ENCODE measurements around the gene CAP1. TPM values are rescaled to one million over a fixed set of nuclear protein-coding genes. Genes with fewer than 3 reads are reported as not detected.

Gene CAP1
- total RNA-seq, 2 donors from 2014 or later: 128 to 187 TPM

GRCh38 chr1:40011198-40011597 is 29.3 kb upstream of the CAP1 start:
- WGBS: 96% methylated on average over 3 of the region's 3 CpGs

GRCh38 chr1:40014253-40014706 is 26.2 kb upstream of the CAP1 start:
- H3K27ac ChIP-seq: no peak overlapping the region
- DNase-seq (ENCODE audit: low spot score): no peak
- 76% methylated on average over 3 of the region's 3 CpGs for WGBS
- intact Hi-C loops (cut with DNase I): no loop called here
- no peaks in the 10 kb centered on the region for H3K36me3 ChIP-seq
- no peaks in the 10 kb centered on the region for H3K9me3 ChIP-seq
- H3K27me3 ChIP-seq (replicated peaks; ENCODE audit: insufficient read depth): no peaks in the 10 kb centered on the region
- no peak overlapping the region for H3K4me3 ChIP-seq
- H3K4me1 ChIP-seq (replicated peaks): no peaks in the 10 kb centered on the region
- TF ChIP-seq POLR2A (IDR thresholded peaks at IDR 0.05): no peak
- TF ChIP-seq, protein P1, sequence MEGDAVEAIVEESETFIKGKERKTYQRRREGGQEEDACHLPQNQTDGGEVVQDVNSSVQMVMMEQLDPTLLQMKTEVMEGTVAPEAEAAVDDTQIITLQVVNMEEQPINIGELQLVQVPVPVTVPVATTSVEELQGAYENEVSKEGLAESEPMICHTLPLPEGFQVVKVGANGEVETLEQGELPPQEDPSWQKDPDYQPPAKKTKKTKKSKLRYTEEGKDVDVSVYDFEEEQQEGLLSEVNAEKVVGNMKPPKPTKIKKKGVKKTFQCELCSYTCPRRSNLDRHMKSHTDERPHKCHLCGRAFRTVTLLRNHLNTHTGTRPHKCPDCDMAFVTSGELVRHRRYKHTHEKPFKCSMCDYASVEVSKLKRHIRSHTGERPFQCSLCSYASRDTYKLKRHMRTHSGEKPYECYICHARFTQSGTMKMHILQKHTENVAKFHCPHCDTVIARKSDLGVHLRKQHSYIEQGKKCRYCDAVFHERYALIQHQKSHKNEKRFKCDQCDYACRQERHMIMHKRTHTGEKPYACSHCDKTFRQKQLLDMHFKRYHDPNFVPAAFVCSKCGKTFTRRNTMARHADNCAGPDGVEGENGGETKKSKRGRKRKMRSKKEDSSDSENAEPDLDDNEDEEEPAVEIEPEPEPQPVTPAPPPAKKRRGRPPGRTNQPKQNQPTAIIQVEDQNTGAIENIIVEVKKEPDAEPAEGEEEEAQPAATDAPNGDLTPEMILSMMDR (IDR thresholded peaks at IDR 0.05): no peak
- TF ChIP-seq POLR2AphosphoS5 (IDR thresholded peaks at IDR 0.05): no peak

More at GRCh38 chr1:40011198-40011597, 29.3 kb upstream of the CAP1 start:
- no peak overlapping the region for H3K27ac ChIP-seq
- no peaks in the 10 kb centered on the region for H3K36me3 ChIP-seq
- H3K4me3 ChIP-seq: no peak overlapping the region
- H3K9me3 ChIP-seq: no peaks in the 10 kb centered on the region
- H3K27me3 ChIP-seq (replicated peaks; ENCODE audit: insufficient read depth): no peaks in the 10 kb centered on the region
- TF ChIP-seq POLR2A (IDR thresholded peaks at IDR 0.05) (no peak), POLR2AphosphoS5 (IDR thresholded peaks at IDR 0.05) (no peak)
- TF ChIP-seq, protein P1 (IDR thresholded peaks at IDR 0.05): no peak
- no peaks in the 10 kb centered on the region for H3K4me1 ChIP-seq (replicated peaks)
- no peak for DNase-seq (ENCODE audit: low spot score)
- intact Hi-C loops (cut with DNase I): no loop called here

DNA sequence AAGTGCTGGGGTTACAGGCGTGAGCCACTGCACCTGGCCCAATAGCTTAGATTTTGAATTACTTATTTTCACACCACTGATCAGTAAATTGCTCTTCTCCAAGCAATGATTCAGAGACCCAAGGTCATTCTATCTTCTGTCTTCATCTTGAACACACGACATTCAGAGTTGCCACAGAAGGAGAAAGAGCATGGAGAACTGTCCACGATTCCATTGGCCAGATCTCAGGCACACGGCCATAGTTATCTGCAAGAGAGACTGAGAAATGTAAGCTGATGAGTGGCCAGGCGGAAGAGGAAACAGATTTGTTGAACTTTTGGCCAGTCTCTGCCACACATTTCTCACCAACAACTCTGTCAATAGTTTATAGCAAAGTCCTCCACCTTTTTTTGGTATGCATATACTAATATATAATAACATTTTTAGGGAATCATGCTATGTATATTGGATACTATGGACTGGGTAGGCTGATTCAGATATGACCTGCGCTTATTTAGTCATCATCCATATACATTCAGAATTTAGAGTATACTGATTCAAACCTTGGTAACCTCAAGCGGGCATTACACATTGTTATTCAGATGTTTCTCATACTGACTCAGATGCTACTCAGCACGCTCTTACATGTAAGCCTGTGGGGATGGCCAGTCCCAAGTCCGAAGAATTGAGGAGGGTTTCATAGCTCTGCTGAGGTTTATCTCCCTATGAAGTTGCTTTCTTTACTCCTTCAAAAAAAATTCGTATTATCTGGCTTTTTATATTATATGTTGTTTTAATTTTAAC is 25.5 kb upstream of the CAP1 start:
- intact Hi-C loops (cut with DNase I): no loop called here
- TF ChIP-seq, protein P1 (IDR thresholded peaks at IDR 0.05): no peak
- TF ChIP-seq POLR2AphosphoS5 (IDR thresholded peaks at IDR 0.05) (no peak), POLR2A (IDR thresholded peaks at IDR 0.05) (no peak)
- DNase-seq (ENCODE audit: low spot score): no peak
- no peak overlapping the region for H3K27ac ChIP-seq
- WGBS: 60% methylated on average over 10 of the region's 10 CpGs
- H3K4me3 ChIP-seq: no peak overlapping the region
- no peaks in the 10 kb centered on the region for H3K36me3 ChIP-seq
- H3K4me1 ChIP-seq (replicated peaks): no peaks in the 10 kb centered on the region
- no peaks in the 10 kb centered on the region for H3K9me3 ChIP-seq
- H3K27me3 ChIP-seq (replicated peaks; ENCODE audit: insufficient read depth): no peaks in the 10 kb centered on the region

DNA sequence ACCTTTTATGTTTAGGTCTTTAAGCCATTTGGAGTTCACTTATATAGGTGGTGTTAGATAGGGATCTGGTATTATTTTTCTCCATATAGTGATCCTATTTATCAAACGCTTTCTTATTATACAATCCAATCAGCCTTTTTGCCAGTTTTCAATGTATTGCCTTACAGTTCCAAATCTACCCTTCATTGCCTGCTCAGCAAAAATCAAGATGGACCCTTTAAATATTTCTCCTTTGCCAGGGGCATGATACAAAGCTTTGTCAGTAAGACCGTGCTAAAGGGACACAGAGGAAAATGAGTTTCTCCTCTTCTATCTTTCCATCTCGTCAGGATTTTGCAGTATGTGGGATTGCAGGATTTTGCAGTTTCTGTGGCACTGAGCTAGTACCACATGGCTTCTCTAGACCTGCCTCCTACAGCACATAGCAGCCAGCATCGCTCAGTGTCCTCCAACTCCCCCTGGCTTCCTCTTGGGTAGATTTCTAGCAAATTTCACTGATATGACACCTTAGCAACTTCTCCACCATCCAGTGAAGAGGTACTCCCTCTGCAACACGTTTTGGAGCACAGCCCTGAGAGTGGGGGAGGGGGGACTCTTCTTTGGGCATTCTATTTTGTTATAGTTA is 22.5 kb upstream of the CAP1 start:
- H3K9me3 ChIP-seq: no peaks in the 10 kb centered on the region
- intact Hi-C loops (cut with DNase I): no loop called here
- no peak overlapping the region for H3K4me3 ChIP-seq
- 65% methylated on average over 5 of the region's 5 CpGs for WGBS
- no peaks in the 10 kb centered on the region for H3K36me3 ChIP-seq
- no peaks in the 10 kb centered on the region for H3K4me1 ChIP-seq (replicated peaks)
- no peak overlapping the region for H3K27ac ChIP-seq
- TF ChIP-seq POLR2A (IDR thresholded peaks at IDR 0.05) (no peak), POLR2AphosphoS5 (IDR thresholded peaks at IDR 0.05) (no peak)
- TF ChIP-seq, protein P1 (IDR thresholded peaks at IDR 0.05): no peak
- H3K27me3 ChIP-seq (replicated peaks; ENCODE audit: insufficient read depth): no peaks in the 10 kb centered on the region
- DNase-seq (ENCODE audit: low spot score): no peak
